ENCODE data around the gene PRPF6. TPM values are rescaled to one million over a fixed set of nuclear protein-coding genes. Genes with fewer than 3 reads are reported as not detected.

The PRPF6 gene
- total and polyA plus RNA-seq, 2 of the 13 experiments (the other 11 are each of a cell fraction or from before 2014, with no cell fraction given), result 63.7 to 101 TPM

DNA sequence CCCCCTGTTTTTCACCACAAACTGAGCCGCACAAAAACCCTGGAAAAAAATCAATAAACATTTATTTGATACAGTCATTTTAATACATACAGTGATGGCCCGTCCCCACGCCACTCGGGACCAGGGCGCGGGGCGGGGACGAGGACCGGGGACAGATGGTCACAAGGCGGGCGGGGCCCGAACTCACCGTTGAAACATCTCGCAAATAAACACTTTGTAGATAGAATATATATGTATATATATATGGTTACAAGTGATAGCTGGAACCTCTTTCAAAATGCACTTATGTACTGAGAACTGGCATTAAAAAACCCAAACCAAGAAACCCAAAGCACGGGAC lies 24.3 kb upstream of the PRPF6 start (continued):
- TF ChIP-seq PCBP1 (IDR thresholded peaks at IDR 0.05; ENCODE audit: borderline replicate concordance, low read depth, low read length), result no peak
- peak; percentile 83 for TF ChIP-seq ONECUT2 (CRISPR knock-in tag; IDR thresholded peaks at IDR 0.05)
- TF ChIP-seq ZBTB39 (CRISPR knock-in tag; IDR thresholded peaks at IDR 0.05), result no peak
- TF ChIP-seq SMYD3 (CRISPR knock-in tag; IDR thresholded peaks at IDR 0.05), result no peak
- TF ChIP-seq ZSCAN31 (CRISPR knock-in tag; IDR thresholded peaks at IDR 0.05; ENCODE audit: low read depth), result no peak
- no peak for TF ChIP-seq ZFAT (CRISPR knock-in tag; conservative IDR thresholded peaks at IDR 0.05)
- TF ChIP-seq ZHX1 (CRISPR knock-in tag; IDR thresholded peaks at IDR 0.05; ENCODE audit: low read depth), result no peak
- no peak for TF ChIP-seq ZNF276 (CRISPR knock-in tag; IDR thresholded peaks at IDR 0.05; ENCODE audit: low read depth)
- no peak for TF ChIP-seq ELF1 (CRISPR knock-in tag; IDR thresholded peaks at IDR 0.05)
- no peak for TF ChIP-seq SALL1 (CRISPR knock-in tag; IDR thresholded peaks at IDR 0.05)
- TF ChIP-seq ZNF607 (CRISPR knock-in tag; IDR thresholded peaks at IDR 0.05; ENCODE audit: borderline replicate concordance), result no peak
- no peak; a peak in 2 of 4 replicates for TF ChIP-seq NR2F1 (CRISPR knock-in tag; IDR thresholded peaks at IDR 0.05)
- TF ChIP-seq ZNF616 (CRISPR knock-in tag; IDR thresholded peaks at IDR 0.05; ENCODE audit: low read depth), result no peak
- TF ChIP-seq ZBTB20 (CRISPR knock-in tag; IDR thresholded peaks at IDR 0.05; ENCODE audit: borderline replicate concordance, low read depth), result no peak
- no peak for TF ChIP-seq ZNF792 (CRISPR knock-in tag; IDR thresholded peaks at IDR 0.05)
- no peak for TF ChIP-seq KLF12 (CRISPR knock-in tag; IDR thresholded peaks at IDR 0.05; ENCODE audit: borderline replicate concordance)
- peak; percentile 6; the same call in 1 of the 2 replicates for TF ChIP-seq ZNF552 (CRISPR knock-in tag; IDR thresholded peaks at IDR 0.05; ENCODE audit: borderline replicate concordance)
- no peak for TF ChIP-seq SP140L (CRISPR knock-in tag; IDR thresholded peaks at IDR 0.05; ENCODE audit: borderline replicate concordance)
- TF ChIP-seq ZNF17 (CRISPR knock-in tag; IDR thresholded peaks at IDR 0.05), result 0 out of 2 replicates have a peak, but pooled peaks have one; percentile 45
- no peak for TF ChIP-seq USF2 (IDR thresholded peaks at IDR 0.05; ENCODE audit: low read depth, low read length)
- TF ChIP-seq USF2 (CRISPR knock-in tag; IDR thresholded peaks at IDR 0.05; ENCODE audit: borderline replicate concordance), result no peak; the same call in 1 of the 2 replicates
- TF ChIP-seq PHF8 (CRISPR knock-in tag; IDR thresholded peaks at IDR 0.05), result no peak
- TF ChIP-seq GATAD2A (CRISPR knock-in tag; IDR thresholded peaks at IDR 0.05), result no peak

Measured in HepG2 (cell line).